ENCODE results near the gene EEPD1. TPM values are rescaled to one million over a fixed set of nuclear protein-coding genes. Genes with fewer than 3 reads are reported as not detected.

The EEPD1 gene
- polyA plus RNA-seq, 1 of the 3 experiments (the other 2 are of a cell fraction) = 5.0 TPM

GRCh38 chr7:36273836-36274235, 120.8 kb downstream of the EEPD1 start:
- H3K9ac ChIP-seq = no peak overlapping the region
- no peak overlapping the region for H2AFZ ChIP-seq (ENCODE audit: low read depth)
- no peaks in the 10 kb centered on the region for H3K27me3 ChIP-seq (ENCODE audit: insufficient read depth)
- no peak overlapping the region for H3K4me3 ChIP-seq (ENCODE audit: low read depth in 2 of 2, low read length in 1 of 2)
- ChIA-PET CTCF (interaction anchor here (1.0 to 1.6 kb wide), 9 partner anchors 8 to 298 kb away, joined by 3 to 8 read pairs (median 4); no protein-coding TSS in a partner anchor), POLR2A (no interaction called here)
- TF ChIP-seq RXRA (IDR thresholded peaks at IDR 0.05; ENCODE audit: borderline replicate concordance, low read depth) (no peak), REST (IDR thresholded peaks at IDR 0.05; ENCODE audit: low read depth, low read length) (no peak), SIN3A (IDR thresholded peaks at IDR 0.05; ENCODE audit: borderline replicate concordance, low read depth, low read length) (no peak), EP300 (IDR thresholded peaks at IDR 0.05; ENCODE audit: borderline replicate concordance in 1 of 2, low read depth in 1 of 2, low read length in 1 of 2) (no peak), TEAD4 (IDR thresholded peaks at IDR 0.05; ENCODE audit: borderline replicate concordance, insufficient read depth) (no peak), MXI1 (IDR thresholded peaks at IDR 0.05; ENCODE audit: low read depth, low read length) (no peak), POLR2AphosphoS5 (IDR thresholded peaks at IDR 0.05; ENCODE audit: low read depth, low read length) (no peak), EZH2phosphoT487 (IDR thresholded peaks at IDR 0.05; ENCODE audit: borderline replicate concordance, low read depth) (no peak), YY1 (IDR thresholded peaks at IDR 0.05; ENCODE audit: low read depth) (no peak), MEF2A (IDR thresholded peaks at IDR 0.05; ENCODE audit: borderline replicate concordance, low read depth) (no peak), FOXJ3 (CRISPR knock-in tag; IDR thresholded peaks at IDR 0.05) (no peak), RAD21 (IDR thresholded peaks at IDR 0.05; ENCODE audit: low read length) (no peak)
- TF ChIP-seq, protein P1, sequence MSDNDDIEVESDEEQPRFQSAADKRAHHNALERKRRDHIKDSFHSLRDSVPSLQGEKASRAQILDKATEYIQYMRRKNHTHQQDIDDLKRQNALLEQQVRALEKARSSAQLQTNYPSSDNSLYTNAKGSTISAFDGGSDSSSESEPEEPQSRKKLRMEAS (IDR thresholded peaks at IDR 0.05; ENCODE audit: low read depth) = no peak
- H3K4me2 ChIP-seq = no peak overlapping the region
- WGBS (ENCODE audit: low lambda C conversion rate) = 62% methylated on average over 4 of the region's 4 CpGs
- no peaks in the 10 kb centered on the region for H3K9me3 ChIP-seq
- no peaks in the 10 kb centered on the region for H3K79me2 ChIP-seq (ENCODE audit: insufficient read depth)
- no peak for DNase-seq
- H4K20me1 ChIP-seq (ENCODE audit: insufficient read depth) = no peaks in the 10 kb centered on the region
- no peak overlapping the region for H3K27ac ChIP-seq (ENCODE audit: low read depth in 2 of 2, low read length in 1 of 2)
- H3K9me2 ChIP-seq = no peaks in the 10 kb centered on the region
- no peaks in the 10 kb centered on the region for H3K36me3 ChIP-seq (replicated peaks in 1 of 2; ENCODE audit: control insufficient read depth in 1 of 2, insufficient read depth in 2 of 2, low read length in 1 of 2)
- no peaks in the 10 kb centered on the region for H3F3A ChIP-seq (replicated peaks; ENCODE audit: insufficient read depth)
- peaks cover 10% of the 10 kb centered on the region in 2 experiments; a peak in 3 of 4 replicates for H3K4me1 ChIP-seq (ENCODE audit: control insufficient read depth in 1 of 2, insufficient read depth in 2 of 2, low read depth in 1 of 2, low read length in 1 of 2)

DNA sequence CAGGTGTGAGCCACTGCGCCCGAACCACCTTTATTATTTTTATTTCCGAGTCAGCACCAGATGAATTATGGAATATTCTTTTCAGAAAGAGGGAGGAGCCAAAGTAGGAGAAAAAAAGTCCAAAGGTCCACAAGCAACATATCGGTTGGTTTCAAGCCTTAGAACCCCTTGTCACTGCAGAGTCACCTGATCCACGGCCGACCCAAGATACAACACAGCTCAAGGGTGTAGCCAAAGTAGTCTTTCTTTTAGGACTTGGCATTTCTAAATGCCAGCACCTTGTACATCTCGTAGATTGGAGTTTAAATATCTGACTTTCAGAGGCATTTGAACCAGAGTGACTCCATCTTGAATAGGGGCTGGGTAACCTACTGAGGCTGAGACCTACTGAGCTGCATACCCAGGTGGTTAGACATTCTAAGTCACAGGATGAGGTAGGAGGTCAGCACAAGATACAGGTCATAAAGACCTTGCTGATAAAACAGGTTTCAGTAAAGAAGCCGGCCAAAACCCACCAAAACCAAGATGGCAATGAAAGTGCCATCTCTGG, 122.8 kb downstream of the EEPD1 start:
- no peak for DNase-seq
- H3K79me2 ChIP-seq (ENCODE audit: insufficient read depth) = no peaks in the 10 kb centered on the region
- peaks cover 4% of the 10 kb centered on the region for H3F3A ChIP-seq (replicated peaks; ENCODE audit: insufficient read depth)
- H3K9me2 ChIP-seq = no peaks in the 10 kb centered on the region
- H4K20me1 ChIP-seq (ENCODE audit: insufficient read depth) = no peaks in the 10 kb centered on the region
- no peak overlapping the region for H3K4me3 ChIP-seq (ENCODE audit: low read depth in 2 of 2, low read length in 1 of 2)
- no peaks in the 10 kb centered on the region for H3K27me3 ChIP-seq (ENCODE audit: insufficient read depth)
- no peak overlapping the region for H2AFZ ChIP-seq (ENCODE audit: low read depth)
- TF ChIP-seq TAF1 (IDR thresholded peaks at IDR 0.05; ENCODE audit: borderline replicate concordance, low read depth, low read length) = no peak
- no peak for TF ChIP-seq JUND (IDR thresholded peaks at IDR 0.05)
- TF ChIP-seq RCOR1 (IDR thresholded peaks at IDR 0.05; ENCODE audit: low read length) = no peak
- no peak for TF ChIP-seq CHD2 (IDR thresholded peaks at IDR 0.05; ENCODE audit: low read length, partially characterized antibody)
- TF ChIP-seq RFX5 (IDR thresholded peaks at IDR 0.05; ENCODE audit: low read length) = no peak
- no peak for TF ChIP-seq ZBTB33 (IDR thresholded peaks at IDR 0.05; ENCODE audit: borderline replicate concordance, low read depth)
- no peak for TF ChIP-seq PBX3 (IDR thresholded peaks at IDR 0.05)
- TF ChIP-seq TCF12 (IDR thresholded peaks at IDR 0.05) = no peak
- TF ChIP-seq POLR2AphosphoS5 (IDR thresholded peaks at IDR 0.05; ENCODE audit: low read depth, low read length) = no peak
- TF ChIP-seq YY1 (IDR thresholded peaks at IDR 0.05; ENCODE audit: low read depth) = no peak
- no peaks in the 10 kb centered on the region for H3K36me3 ChIP-seq (replicated peaks in 1 of 2; ENCODE audit: control insufficient read depth in 1 of 2, insufficient read depth in 2 of 2, low read length in 1 of 2)
- WGBS (ENCODE audit: low lambda C conversion rate) = 84% methylated on average over 8 of the region's 8 CpGs
- no peak overlapping the region for H3K4me2 ChIP-seq
- ChIA-PET CTCF (interaction anchor here (1.1 to 3.8 kb wide), 3 partner anchors 15 to 292 kb away, joined by 3 to 20 read pairs (median 15); no protein-coding TSS in a partner anchor), POLR2A (no interaction called here)
- no peak overlapping the region for H3K9ac ChIP-seq
- H3K9me3 ChIP-seq = no peaks in the 10 kb centered on the region
- H3K27ac ChIP-seq (ENCODE audit: low read depth in 2 of 2, low read length in 1 of 2) = no peak overlapping the region
- H3K4me1 ChIP-seq (ENCODE audit: control insufficient read depth in 1 of 2, insufficient read depth in 2 of 2, low read depth in 1 of 2, low read length in 1 of 2) = peaks cover 16 to 29% of the 10 kb centered on the region in 2 experiments; a peak in 3 of 4 replicates

Data from SK-N-SH (cell line).